ENCODE data around the gene IGF2BP3. TPM values are rescaled to one million over a fixed set of nuclear protein-coding genes. Genes with fewer than 3 reads are reported as not detected.
A peak's percentile ranks its signal among the peaks of the same experiment; 100 is the strongest.

The IGF2BP3 gene
- polyA plus RNA-seq, 1 donor (not counting 4 experiments of a cell fraction or from before 2014, with no cell fraction given): 22.3 TPM

DNA sequence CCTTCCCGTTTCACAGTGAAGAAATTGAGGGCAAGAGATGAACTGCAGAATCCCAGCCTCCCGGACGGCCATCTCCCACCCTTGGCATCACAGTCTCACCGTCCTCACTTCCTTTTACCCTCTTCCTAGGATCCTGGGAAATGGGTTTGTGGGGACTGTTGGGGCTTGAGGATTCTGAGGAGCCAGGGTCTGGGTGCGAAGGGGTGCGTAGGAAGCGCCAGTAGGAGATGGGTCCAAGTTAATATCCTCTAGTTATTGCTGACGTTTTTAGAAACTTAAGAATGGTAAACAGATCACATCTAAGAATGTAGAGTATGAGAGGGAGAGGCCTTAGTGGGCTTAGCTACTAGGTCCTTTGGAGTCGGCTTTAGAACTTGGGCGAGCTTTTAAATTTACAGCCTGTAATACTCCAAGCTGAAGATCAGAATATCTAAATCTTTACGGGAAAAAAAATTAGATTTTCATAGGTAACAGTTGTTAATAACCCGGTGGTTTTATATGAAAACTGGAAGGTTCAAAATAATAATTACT, 170.5 kb downstream of the IGF2BP3 start:
- H3K27me3 ChIP-seq (ENCODE audit: control insufficient read depth, extremely low read depth, insufficient read depth, low read length): no peaks in the 10 kb centered on the region
- peak overlapping the region; percentile 89 for H3K4me2 ChIP-seq (ENCODE audit: control insufficient read depth, extremely low read depth, insufficient read depth, low read depth, low read length)
- no peak for TF ChIP-seq EZH2 (IDR thresholded peaks at IDR 0.05; ENCODE audit: low read length)
- TF ChIP-seq, protein P1, sequence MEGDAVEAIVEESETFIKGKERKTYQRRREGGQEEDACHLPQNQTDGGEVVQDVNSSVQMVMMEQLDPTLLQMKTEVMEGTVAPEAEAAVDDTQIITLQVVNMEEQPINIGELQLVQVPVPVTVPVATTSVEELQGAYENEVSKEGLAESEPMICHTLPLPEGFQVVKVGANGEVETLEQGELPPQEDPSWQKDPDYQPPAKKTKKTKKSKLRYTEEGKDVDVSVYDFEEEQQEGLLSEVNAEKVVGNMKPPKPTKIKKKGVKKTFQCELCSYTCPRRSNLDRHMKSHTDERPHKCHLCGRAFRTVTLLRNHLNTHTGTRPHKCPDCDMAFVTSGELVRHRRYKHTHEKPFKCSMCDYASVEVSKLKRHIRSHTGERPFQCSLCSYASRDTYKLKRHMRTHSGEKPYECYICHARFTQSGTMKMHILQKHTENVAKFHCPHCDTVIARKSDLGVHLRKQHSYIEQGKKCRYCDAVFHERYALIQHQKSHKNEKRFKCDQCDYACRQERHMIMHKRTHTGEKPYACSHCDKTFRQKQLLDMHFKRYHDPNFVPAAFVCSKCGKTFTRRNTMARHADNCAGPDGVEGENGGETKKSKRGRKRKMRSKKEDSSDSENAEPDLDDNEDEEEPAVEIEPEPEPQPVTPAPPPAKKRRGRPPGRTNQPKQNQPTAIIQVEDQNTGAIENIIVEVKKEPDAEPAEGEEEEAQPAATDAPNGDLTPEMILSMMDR (optimal IDR thresholded peaks at IDR 0.05 in 1 of 3, IDR thresholded peaks at IDR 0.05 in 1 of 3, conservative IDR thresholded peaks at IDR 0.05 in 1 of 3; ENCODE audit: extremely low read depth in 1 of 3, insufficient read depth in 2 of 3, low read length in 3 of 3): no peak
- peak overlapping the region; percentile 91 for H3K9ac ChIP-seq (ENCODE audit: control insufficient read depth, extremely low read depth, insufficient read depth, low read length)
- H3K9me1 ChIP-seq (ENCODE audit: control insufficient read depth, extremely low read depth, insufficient read depth, low read length): no peaks in the 10 kb centered on the region
- H3K4me3 ChIP-seq (ENCODE audit: control insufficient read depth in 2 of 3, extremely low read depth in 1 of 3, insufficient read depth in 2 of 3, low read depth in 1 of 3, low read length in 3 of 3): peak overlapping the region; percentile 91 to 100 (median 99)
- H2AFZ ChIP-seq (ENCODE audit: control insufficient read depth, low read length): peak overlapping the region; percentile 91
- DNase-seq (ENCODE audit: low read depth, low spot score): no peak
- peaks cover 4 to 7% of the 10 kb centered on the region in 2 experiments for H3K36me3 ChIP-seq (ENCODE audit: control insufficient read depth in 2 of 2, extremely low read depth in 1 of 2, insufficient read depth in 2 of 2, low read length in 2 of 2)
- H3K79me2 ChIP-seq (ENCODE audit: control insufficient read depth, insufficient read depth, low read length): peaks cover 47% of the 10 kb centered on the region
- H3K9me3 ChIP-seq (ENCODE audit: control insufficient read depth, low read depth, low read length): no peaks in the 10 kb centered on the region
- dilution Hi-C loops (cut with MboI; ENCODE audit: extremely low pct_ligation_motif_present, low sequenced_read_pairs): no loop called here
- H3K27ac ChIP-seq (ENCODE audit: control insufficient read depth, insufficient read depth, low read length): peak overlapping the region; percentile 83
- FAIRE-seq: no peak
- peaks cover 21% of the 10 kb centered on the region for H3K4me1 ChIP-seq (ENCODE audit: control insufficient read depth, extremely low read depth, insufficient read depth, low read length)
- H4K20me1 ChIP-seq (ENCODE audit: control insufficient read depth, extremely low read depth, insufficient read depth, low read length): no peaks in the 10 kb centered on the region

DNA sequence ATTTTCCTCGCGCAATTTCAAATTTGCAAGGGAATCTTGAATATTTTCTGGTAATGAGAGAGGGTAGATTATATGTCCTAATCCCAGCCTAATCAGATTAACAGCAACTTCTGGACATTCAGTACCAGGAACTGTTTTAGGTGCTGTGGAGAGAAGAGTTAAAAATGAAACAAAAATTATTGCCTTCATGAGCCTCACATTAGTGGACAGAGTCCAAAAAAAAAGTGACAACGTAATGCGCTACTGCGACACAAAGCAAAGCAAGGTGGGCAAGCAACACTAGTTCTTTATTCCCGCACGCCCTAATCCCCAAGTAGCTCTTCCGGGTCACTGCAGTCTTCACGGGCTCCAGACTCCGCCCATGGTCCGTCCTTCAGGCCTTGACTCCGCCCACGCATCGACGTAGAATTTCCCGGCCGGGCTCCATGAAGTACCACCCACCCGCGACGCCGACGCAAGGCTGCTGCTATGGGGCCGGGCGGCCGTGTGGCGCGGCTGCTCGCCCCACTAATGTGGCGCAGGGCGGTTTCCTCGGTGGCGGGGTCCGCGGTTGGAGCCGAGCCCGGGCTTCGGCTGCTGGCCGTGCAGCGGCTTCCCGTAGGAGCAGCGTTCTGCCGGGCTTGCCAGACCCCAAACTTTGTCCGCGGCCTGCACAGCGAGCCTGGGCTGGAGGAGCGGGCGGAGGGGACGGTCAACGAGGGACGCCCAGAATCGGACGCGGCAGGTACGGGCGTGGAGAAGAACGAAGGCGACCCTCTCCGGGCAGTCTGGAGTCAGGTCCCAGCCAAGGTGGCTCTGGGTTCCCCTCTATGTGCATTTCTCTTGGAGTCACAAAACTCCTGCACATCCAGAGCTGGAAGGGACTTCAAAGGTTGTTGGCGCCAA, 171.2 kb downstream of the IGF2BP3 start, which contains the start of gene MALSU1:
Gene MALSU1 (plus strand): TSS at position 455 of the 885 bp plus-strand sequence. CDS start 14 bp downstream, at position 469.
- dilution Hi-C loops (cut with MboI; ENCODE audit: extremely low pct_ligation_motif_present, low sequenced_read_pairs): no loop called here
- H3K79me2 ChIP-seq (ENCODE audit: control insufficient read depth, insufficient read depth, low read length): peaks cover 43% of the 10 kb centered on the region
- H3K4me3 ChIP-seq (ENCODE audit: control insufficient read depth in 2 of 3, extremely low read depth in 1 of 3, insufficient read depth in 2 of 3, low read depth in 1 of 3, low read length in 3 of 3): peak within 1 kb of the TSS; percentile 91 to 100 (median 99)
- H3K9me1 ChIP-seq (ENCODE audit: control insufficient read depth, extremely low read depth, insufficient read depth, low read length): no peaks in the 10 kb centered on the region
- H4K20me1 ChIP-seq (ENCODE audit: control insufficient read depth, extremely low read depth, insufficient read depth, low read length): no peaks in the 10 kb centered on the region
- no peaks in the 10 kb centered on the region for H3K9me3 ChIP-seq (ENCODE audit: control insufficient read depth, low read depth, low read length)
- DNase-seq (ENCODE audit: low read depth, low spot score) (peak; percentile 50), FAIRE-seq (peak; percentile 57)
- TF ChIP-seq EZH2 (IDR thresholded peaks at IDR 0.05; ENCODE audit: low read length): no peak
- TF ChIP-seq, protein P1 (optimal IDR thresholded peaks at IDR 0.05 in 1 of 3, IDR thresholded peaks at IDR 0.05 in 1 of 3, conservative IDR thresholded peaks at IDR 0.05 in 1 of 3; ENCODE audit: extremely low read depth in 1 of 3, insufficient read depth in 2 of 3, low read length in 3 of 3): no peak
- peak within 1 kb of the TSS; percentile 83 for H3K27ac ChIP-seq (ENCODE audit: control insufficient read depth, insufficient read depth, low read length)
- peaks cover 21% of the 10 kb centered on the region for H3K4me1 ChIP-seq (ENCODE audit: control insufficient read depth, extremely low read depth, insufficient read depth, low read length)
- H3K4me2 ChIP-seq (ENCODE audit: control insufficient read depth, extremely low read depth, insufficient read depth, low read depth, low read length): peak within 1 kb of the TSS; percentile 89
- H3K9ac ChIP-seq (ENCODE audit: control insufficient read depth, extremely low read depth, insufficient read depth, low read length): peak within 1 kb of the TSS; percentile 91
- no peaks in the 10 kb centered on the region for H3K27me3 ChIP-seq (ENCODE audit: control insufficient read depth, extremely low read depth, insufficient read depth, low read length)
- peak within 1 kb of the TSS; percentile 91 for H2AFZ ChIP-seq (ENCODE audit: control insufficient read depth, low read length)
- peaks cover 4 to 7% of the 10 kb centered on the region in 2 experiments for H3K36me3 ChIP-seq (ENCODE audit: control insufficient read depth in 2 of 2, extremely low read depth in 1 of 2, insufficient read depth in 2 of 2, low read length in 2 of 2)

Data from keratinocyte (primary cell).